ENCODE measurements around the gene TANC1. TPM values are rescaled to one million over a fixed set of nuclear protein-coding genes. Genes with fewer than 3 reads are reported as not detected.

The TANC1 gene
- total RNA-seq, 1 donor from 2014 or later, result not detected

DNA sequence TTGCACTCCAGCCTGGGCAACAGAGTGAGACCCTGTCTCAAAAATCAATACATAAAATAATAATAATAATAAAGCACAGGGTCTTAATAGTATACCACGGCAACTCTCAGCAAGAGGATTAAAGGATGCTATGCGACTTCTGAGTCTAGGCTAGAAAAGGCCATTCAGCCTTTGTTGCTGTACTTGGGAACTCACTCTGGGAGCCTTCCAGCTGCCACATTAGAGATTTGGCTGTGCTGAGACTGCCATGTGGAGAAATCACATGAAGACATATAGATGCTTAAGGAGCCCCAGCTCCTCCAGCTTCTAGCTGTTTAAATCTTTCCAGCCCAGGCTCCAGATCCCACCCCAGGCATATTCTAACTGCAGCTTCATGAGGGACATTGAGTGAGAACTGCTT, 8.2 kb upstream of the TANC1 start:
- H3K4me3 Mint-ChIP-seq, result no peak overlapping the region
- ChIA-PET POLR2A (interaction anchor here (0.6 kb wide), 1 partner anchor 1500 kb away, joined by 4 read pairs; no protein-coding TSS in a partner anchor), CTCF (no interaction called here)
- H3K9me3 Mint-ChIP-seq, result no peaks in the 10 kb centered on the region
- no peak for ATAC-seq (ENCODE audit: low read depth)
- DNase-seq, result no peak
- H3K36me3 Mint-ChIP-seq (ENCODE audit: low read depth), result no peaks in the 10 kb centered on the region
- no peak overlapping the region for H3K27ac Mint-ChIP-seq
- peaks cover 14% of the 10 kb centered on the region for H3K27me3 Mint-ChIP-seq
- no peaks in the 10 kb centered on the region for H3K4me1 Mint-ChIP-seq
- TF ChIP-seq, protein P1, sequence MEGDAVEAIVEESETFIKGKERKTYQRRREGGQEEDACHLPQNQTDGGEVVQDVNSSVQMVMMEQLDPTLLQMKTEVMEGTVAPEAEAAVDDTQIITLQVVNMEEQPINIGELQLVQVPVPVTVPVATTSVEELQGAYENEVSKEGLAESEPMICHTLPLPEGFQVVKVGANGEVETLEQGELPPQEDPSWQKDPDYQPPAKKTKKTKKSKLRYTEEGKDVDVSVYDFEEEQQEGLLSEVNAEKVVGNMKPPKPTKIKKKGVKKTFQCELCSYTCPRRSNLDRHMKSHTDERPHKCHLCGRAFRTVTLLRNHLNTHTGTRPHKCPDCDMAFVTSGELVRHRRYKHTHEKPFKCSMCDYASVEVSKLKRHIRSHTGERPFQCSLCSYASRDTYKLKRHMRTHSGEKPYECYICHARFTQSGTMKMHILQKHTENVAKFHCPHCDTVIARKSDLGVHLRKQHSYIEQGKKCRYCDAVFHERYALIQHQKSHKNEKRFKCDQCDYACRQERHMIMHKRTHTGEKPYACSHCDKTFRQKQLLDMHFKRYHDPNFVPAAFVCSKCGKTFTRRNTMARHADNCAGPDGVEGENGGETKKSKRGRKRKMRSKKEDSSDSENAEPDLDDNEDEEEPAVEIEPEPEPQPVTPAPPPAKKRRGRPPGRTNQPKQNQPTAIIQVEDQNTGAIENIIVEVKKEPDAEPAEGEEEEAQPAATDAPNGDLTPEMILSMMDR (IDR thresholded peaks at IDR 0.05), result no peak
- intact Hi-C loops (cut with micrococcal nuclease), result loop anchor here (10.0 kb wide), 1 partner anchor 755 kb away; the partner anchor contains the start of gene MARCHF7

- Mint-ChIP-seq H3K4me3 (no peak overlapping the region), H3K4me1 (no peaks in the 10 kb centered on the region), H3K27ac (no peak overlapping the region), H3K36me3 (ENCODE audit: low read depth) (no peaks in the 10 kb centered on the region), H3K27me3 (peaks cover 24% of the 10 kb centered on the region), H3K9me3 (no peaks in the 10 kb centered on the region)
- TF ChIP-seq, protein P1 (IDR thresholded peaks at IDR 0.05), result no peak
- POLR2A ChIA-PET, result no interaction called here
- DNase-seq (no peak), ATAC-seq (ENCODE audit: low read depth) (no peak)
- intact Hi-C loops (cut with micrococcal nuclease), result loop anchor here (10.0 kb wide), 1 partner anchor 753 kb away; the partner anchor contains the start of gene MARCHF7
- CTCF ChIA-PET, result no interaction called here
Observed at GRCh38 chr2:158962074-158962473, 6.4 kb upstream of the TANC1 start.

- no peaks in the 10 kb centered on the region for H3K9me3 Mint-ChIP-seq
- ATAC-seq (ENCODE audit: low read depth) (no peak), DNase-seq (no peak)
- TF ChIP-seq, protein P1 (IDR thresholded peaks at IDR 0.05), result no peak
- H3K27ac Mint-ChIP-seq, result no peak overlapping the region
- intact Hi-C loops (cut with micrococcal nuclease), result loop anchor here (10.0 kb wide), 1 partner anchor 752 kb away; the partner anchor contains the start of gene MARCHF7
- H3K4me1 Mint-ChIP-seq, result peaks cover 2% of the 10 kb centered on the region
- H3K36me3 Mint-ChIP-seq (ENCODE audit: low read depth), result no peaks in the 10 kb centered on the region
- ChIA-PET POLR2A (no interaction called here), CTCF (no interaction called here)
- H3K27me3 Mint-ChIP-seq, result peaks cover 30% of the 10 kb centered on the region
- H3K4me3 Mint-ChIP-seq, result no peak overlapping the region
Observed at GRCh38 chr2:158963071-158963470, 5.4 kb upstream of the TANC1 start.

DNA sequence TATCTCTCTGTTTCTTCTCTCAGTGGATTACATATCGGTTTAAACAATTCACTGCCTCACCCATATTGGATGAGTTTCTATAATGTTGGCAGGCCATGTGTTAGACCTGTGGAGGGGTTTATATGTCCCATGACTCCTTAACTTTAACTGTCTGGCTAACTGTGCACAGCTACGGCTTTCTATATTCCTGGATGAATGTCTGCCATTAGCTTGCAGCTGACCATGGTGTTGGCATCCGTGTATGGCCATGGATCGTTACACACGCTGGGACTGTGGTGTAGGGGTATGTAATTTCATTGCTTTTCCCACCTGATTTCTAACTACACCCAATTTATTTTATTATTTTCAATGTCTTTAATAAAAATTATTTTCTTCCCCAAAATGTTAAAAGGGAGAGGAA, 3.3 kb upstream of the TANC1 start:
- intact Hi-C loops (cut with micrococcal nuclease), result loop anchor here (10.0 kb wide), 1 partner anchor 750 kb away; the partner anchor contains the start of gene MARCHF7
- Mint-ChIP-seq H3K4me3 (no peak overlapping the region), H3K27me3 (peaks cover 41% of the 10 kb centered on the region), H3K9me3 (no peaks in the 10 kb centered on the region), H3K36me3 (ENCODE audit: low read depth) (no peaks in the 10 kb centered on the region), H3K27ac (no peak overlapping the region), H3K4me1 (peaks cover 13% of the 10 kb centered on the region)
- ATAC-seq (ENCODE audit: low read depth) (no peak), DNase-seq (no peak)
- TF ChIP-seq, protein P1 (IDR thresholded peaks at IDR 0.05), result no peak
- CTCF ChIA-PET, result no interaction called here
- POLR2A ChIA-PET, result no interaction called here

GRCh38 chr2:158965641-158966040, 2.8 kb upstream of the TANC1 start:
- Mint-ChIP-seq H3K4me3 (no peak overlapping the region), H3K4me1 (peaks cover 18% of the 10 kb centered on the region), H3K27ac (no peak overlapping the region), H3K36me3 (ENCODE audit: low read depth) (no peaks in the 10 kb centered on the region), H3K27me3 (peaks cover 46% of the 10 kb centered on the region), H3K9me3 (no peaks in the 10 kb centered on the region)
- intact Hi-C loops (cut with micrococcal nuclease), result loop anchor here (10.0 kb wide), 1 partner anchor 749 kb away; the partner anchor contains the start of gene MARCHF7
- TF ChIP-seq, protein P1 (IDR thresholded peaks at IDR 0.05), result no peak
- DNase-seq (no peak), ATAC-seq (ENCODE audit: low read depth) (no peak)
- ChIA-PET POLR2A (no interaction called here), CTCF (no interaction called here)

Measured in activated B cell treated with CpG ODN at 0.5 μM for 24 hours (primary cell).